ENCODE data around the gene CCDC134.
"Not testable (repeated sequence)": the region's sequence is repeated elsewhere in the genome, so short reads cannot be mapped to it uniquely, and the experiment has no call there.

CCDC134 gene

GRCh38 chr22:41833369-41834004 is 33.0 kb downstream of the CCDC134 start:
- DNase-seq (ENCODE audit: low read depth): peak; percentile 27
- TF ChIP-seq, protein P1, sequence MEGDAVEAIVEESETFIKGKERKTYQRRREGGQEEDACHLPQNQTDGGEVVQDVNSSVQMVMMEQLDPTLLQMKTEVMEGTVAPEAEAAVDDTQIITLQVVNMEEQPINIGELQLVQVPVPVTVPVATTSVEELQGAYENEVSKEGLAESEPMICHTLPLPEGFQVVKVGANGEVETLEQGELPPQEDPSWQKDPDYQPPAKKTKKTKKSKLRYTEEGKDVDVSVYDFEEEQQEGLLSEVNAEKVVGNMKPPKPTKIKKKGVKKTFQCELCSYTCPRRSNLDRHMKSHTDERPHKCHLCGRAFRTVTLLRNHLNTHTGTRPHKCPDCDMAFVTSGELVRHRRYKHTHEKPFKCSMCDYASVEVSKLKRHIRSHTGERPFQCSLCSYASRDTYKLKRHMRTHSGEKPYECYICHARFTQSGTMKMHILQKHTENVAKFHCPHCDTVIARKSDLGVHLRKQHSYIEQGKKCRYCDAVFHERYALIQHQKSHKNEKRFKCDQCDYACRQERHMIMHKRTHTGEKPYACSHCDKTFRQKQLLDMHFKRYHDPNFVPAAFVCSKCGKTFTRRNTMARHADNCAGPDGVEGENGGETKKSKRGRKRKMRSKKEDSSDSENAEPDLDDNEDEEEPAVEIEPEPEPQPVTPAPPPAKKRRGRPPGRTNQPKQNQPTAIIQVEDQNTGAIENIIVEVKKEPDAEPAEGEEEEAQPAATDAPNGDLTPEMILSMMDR (IDR thresholded peaks at IDR 0.05; ENCODE audit: low read length, missing control alignments): no peak
- peak overlapping the region; percentile 81 for H3K4me3 ChIP-seq (replicated peaks; ENCODE audit: low read depth, low read length)

DNA sequence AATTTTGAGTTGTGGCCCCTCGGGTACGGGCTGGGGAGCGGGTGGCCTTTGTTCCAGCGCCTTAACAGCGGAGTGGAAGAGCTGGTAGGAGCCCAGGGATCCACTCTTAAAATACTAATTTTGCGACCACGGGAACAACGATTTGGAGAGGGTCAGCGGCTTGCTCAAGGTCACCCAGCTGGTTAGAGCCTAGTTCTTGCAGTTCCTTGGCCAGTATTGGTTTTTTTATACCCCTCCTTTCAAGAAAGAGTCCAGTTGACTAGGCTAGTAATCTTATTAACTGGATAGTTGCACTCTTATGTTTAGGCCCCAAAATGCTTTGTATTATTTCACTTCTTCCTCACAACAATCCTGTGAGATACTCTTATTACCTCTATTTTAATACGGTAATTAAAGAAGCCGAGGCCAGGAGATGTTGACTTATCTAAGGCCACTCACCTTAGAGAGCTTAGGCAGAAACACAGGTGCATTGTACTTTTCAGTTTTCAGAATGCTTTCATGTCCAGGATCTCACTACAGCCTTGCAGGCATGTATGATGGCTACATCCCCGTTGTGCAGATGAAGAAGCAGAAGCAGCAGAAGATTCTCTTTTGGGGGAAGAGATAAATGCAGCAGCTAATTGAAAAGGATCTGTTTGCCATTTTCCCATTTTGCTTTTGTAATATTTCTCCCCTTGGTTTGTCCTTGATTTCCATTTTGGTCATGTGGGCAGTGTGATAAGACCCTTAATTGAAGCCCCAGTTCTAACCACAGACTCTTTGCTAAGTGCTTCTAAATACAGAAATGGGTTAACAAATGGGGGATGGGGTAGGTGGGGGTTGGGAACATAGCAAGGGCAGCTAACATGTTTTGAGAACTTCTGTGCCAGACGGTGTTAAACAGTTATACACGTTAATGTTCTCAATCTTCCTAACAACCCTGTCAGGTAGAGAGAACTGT is 33.8 kb downstream of the CCDC134 start:
- H3K4me3 ChIP-seq (replicated peaks; ENCODE audit: low read depth, low read length): peak overlapping the region; percentile 81
- DNase-seq (ENCODE audit: low read depth): no peak
- TF ChIP-seq, protein P1 (IDR thresholded peaks at IDR 0.05; ENCODE audit: low read length, missing control alignments): no peak

DNA sequence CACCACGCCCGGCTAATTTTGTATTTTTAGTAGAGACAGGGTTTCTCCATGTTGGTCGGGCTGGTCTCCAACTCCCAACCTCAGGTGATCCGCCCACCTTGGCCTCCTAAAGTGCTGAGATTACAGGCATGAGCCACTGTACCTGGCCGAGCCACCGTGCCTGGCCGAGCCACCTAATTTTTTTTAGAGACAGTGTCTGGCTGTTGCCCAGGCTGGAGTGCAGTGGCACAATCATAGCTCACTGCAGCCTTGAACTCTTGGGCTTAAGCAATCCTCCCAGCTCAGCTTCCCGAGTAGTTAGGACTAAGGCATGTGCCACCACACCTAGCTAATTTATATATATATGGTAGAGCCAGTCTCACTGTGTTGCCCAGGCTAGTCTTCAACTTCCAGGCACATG is 35.0 kb downstream of the CCDC134 start:
- DNase-seq (ENCODE audit: low read depth); H3K4me3 ChIP-seq (replicated peaks; ENCODE audit: low read depth, low read length): not testable (repeated sequence)

DNA sequence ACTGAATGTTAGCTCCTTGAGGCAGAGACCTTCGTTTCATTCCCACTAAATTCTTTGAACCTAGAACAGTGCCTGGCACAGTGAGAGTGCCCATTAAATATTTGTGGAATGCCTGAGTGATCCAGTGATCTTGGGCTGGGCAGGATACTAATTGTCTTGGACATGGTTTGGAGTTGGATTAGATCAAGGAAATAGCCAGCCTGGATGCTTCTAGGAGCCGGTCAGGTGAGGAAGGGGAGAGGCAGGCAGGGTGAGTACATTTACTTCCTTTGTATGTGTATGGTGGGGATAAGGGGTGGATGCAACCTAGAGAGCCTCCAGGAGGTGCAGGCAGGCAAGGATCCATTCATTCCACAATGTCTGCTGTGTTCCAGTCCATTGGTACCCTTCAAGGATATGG is 36.1 kb downstream of the CCDC134 start:
- no peak for DNase-seq (ENCODE audit: low read depth)
- no peak overlapping the region for H3K4me3 ChIP-seq (replicated peaks; ENCODE audit: low read depth, low read length)
- TF ChIP-seq, protein P1 (IDR thresholded peaks at IDR 0.05; ENCODE audit: low read length, missing control alignments): no peak

- no peak for DNase-seq (ENCODE audit: low read depth)
- H3K4me3 ChIP-seq (replicated peaks; ENCODE audit: low read depth, low read length): no peak overlapping the region
- TF ChIP-seq, protein P1 (IDR thresholded peaks at IDR 0.05; ENCODE audit: low read length, missing control alignments): no peak
Observed at GRCh38 chr22:41838842-41839618, 38.6 kb downstream of the CCDC134 start.

DNA sequence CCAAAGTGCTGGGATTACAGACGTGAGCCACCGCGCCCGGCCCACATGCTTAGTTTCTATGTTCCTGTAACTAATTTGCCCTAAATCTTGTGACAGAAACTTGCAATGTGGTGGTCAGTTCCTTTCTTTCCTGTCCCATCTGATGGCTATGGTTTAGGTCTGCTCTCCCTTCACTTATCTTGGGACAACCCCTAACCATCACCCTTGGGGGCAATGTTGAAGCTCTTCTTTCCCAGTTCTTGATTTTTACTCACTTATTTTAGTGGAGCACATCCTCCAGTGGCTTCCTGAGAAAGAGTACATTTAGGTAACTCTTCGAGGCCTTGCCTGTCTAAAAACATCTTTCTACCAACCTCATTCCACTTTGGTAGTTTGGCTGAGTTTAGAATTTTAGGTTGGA is 39.7 kb downstream of the CCDC134 start:
- no peak overlapping the region for H3K4me3 ChIP-seq (replicated peaks; ENCODE audit: low read depth, low read length)
- TF ChIP-seq, protein P1 (IDR thresholded peaks at IDR 0.05; ENCODE audit: low read length, missing control alignments): no peak
- DNase-seq (ENCODE audit: low read depth): no peak

All from fibroblast of pulmonary artery (primary cell).